ENCODE results near the gene BDH2. TPM values are rescaled to one million over a fixed set of nuclear protein-coding genes. Genes with fewer than 3 reads are reported as not detected.

The BDH2 gene
- total RNA-seq, 2 experiments from 2014 or later, result 26.3 to 28.2 TPM

DNA sequence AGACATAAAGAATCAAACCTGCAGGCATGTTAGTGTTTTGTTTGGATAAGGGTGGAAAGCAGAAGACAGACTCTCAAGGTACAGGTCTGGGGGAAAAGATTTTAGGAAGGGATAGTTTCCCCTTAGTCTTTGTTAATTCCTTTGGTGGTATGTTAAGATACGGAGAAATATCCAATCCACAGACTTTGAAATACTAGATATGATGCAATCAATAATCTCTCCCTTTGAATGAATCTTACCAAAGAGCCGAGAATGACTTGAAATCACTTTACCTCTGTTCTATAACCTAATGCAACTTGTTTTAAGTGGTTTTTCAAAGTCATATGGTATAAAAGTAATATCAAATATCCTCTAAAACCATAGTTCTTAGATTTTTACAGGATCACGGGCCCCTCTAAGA, 5.3 kb upstream of the BDH2 start:
- Histone ChIP-seq H3K4me3 (ENCODE audit: low read depth, low read length, poor library complexity, severe bottlenecking) (no peak overlapping the region), H3K9me3 (ENCODE audit: low read length) (no peaks in the 10 kb centered on the region), H2AFZ (ENCODE audit: low read length) (no peak overlapping the region), H3K79me2 (ENCODE audit: insufficient read depth, low read depth, low read length) (no peaks in the 10 kb centered on the region), H3K9me2 (ENCODE audit: insufficient read depth, low read length) (no peaks in the 10 kb centered on the region), H3K36me3 (ENCODE audit: insufficient read depth, low read length) (peaks cover 46% of the 10 kb centered on the region), H3K4me1 (ENCODE audit: insufficient read depth, low read length, poor library complexity, severe bottlenecking) (no peaks in the 10 kb centered on the region), H4K20me1 (ENCODE audit: insufficient read depth, low read length) (no peaks in the 10 kb centered on the region), H3K4me2 (ENCODE audit: low read length) (no peak overlapping the region), H3K27ac (ENCODE audit: low read depth, low read length, poor library complexity, severe bottlenecking) (no peak overlapping the region)
- TF ChIP-seq EZH2phosphoT487 (IDR thresholded peaks at IDR 0.05; ENCODE audit: borderline replicate concordance, low read depth, low read length), result no peak
- TF ChIP-seq, protein P1, sequence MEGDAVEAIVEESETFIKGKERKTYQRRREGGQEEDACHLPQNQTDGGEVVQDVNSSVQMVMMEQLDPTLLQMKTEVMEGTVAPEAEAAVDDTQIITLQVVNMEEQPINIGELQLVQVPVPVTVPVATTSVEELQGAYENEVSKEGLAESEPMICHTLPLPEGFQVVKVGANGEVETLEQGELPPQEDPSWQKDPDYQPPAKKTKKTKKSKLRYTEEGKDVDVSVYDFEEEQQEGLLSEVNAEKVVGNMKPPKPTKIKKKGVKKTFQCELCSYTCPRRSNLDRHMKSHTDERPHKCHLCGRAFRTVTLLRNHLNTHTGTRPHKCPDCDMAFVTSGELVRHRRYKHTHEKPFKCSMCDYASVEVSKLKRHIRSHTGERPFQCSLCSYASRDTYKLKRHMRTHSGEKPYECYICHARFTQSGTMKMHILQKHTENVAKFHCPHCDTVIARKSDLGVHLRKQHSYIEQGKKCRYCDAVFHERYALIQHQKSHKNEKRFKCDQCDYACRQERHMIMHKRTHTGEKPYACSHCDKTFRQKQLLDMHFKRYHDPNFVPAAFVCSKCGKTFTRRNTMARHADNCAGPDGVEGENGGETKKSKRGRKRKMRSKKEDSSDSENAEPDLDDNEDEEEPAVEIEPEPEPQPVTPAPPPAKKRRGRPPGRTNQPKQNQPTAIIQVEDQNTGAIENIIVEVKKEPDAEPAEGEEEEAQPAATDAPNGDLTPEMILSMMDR (conservative IDR thresholded peaks at IDR 0.05; ENCODE audit: low read length), result no peak
- intact Hi-C loops (cut with micrococcal nuclease; ENCODE audit: unreplicated experiment), result loop anchor here (10.0 kb wide), 1 partner anchor 680 kb away; no protein-coding TSS in a partner anchor
- ChIA-PET POLR2A (no interaction called here), CTCF (ENCODE audit: unreplicated experiment) (no interaction called here)
- no TSS peak for BruUV-seq (replicated peaks)
- DNase-seq (ENCODE audit: low spot score), result no peak

DNA sequence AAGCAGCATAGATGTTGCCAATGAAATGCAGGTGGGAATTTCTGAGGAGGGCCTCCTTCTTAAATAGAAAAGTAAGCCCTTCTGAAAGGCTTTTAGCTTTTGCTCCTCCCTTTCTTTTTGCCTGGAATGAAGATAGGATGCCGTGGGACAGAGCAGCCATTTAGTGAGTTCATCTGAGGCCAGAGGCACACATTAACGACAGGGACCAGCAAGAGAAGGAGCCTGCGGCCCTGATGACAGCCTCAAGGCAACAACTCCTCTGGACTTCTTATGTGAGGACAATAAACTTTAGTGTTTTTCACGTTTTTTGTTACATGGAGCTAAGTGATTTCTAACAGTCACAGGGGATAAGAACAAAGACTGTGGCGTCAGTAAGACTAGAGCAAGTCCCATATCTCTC, 1.1 kb upstream of the BDH2 start:
- peaks cover 8% of the 10 kb centered on the region for H3K4me1 ChIP-seq (ENCODE audit: insufficient read depth, low read length, poor library complexity, severe bottlenecking)
- no peak overlapping the region for H2AFZ ChIP-seq (ENCODE audit: low read length)
- no peak overlapping the region for H3K27ac ChIP-seq (ENCODE audit: low read depth, low read length, poor library complexity, severe bottlenecking)
- TF ChIP-seq EZH2phosphoT487 (IDR thresholded peaks at IDR 0.05; ENCODE audit: borderline replicate concordance, low read depth, low read length), result no peak
- TF ChIP-seq, protein P1 (conservative IDR thresholded peaks at IDR 0.05; ENCODE audit: low read length), result no peak
- no peak overlapping the region for H3K4me2 ChIP-seq (ENCODE audit: low read length)
- CTCF ChIA-PET (ENCODE audit: unreplicated experiment), result interaction anchor here (0.9 to 1.0 kb wide), 2 partner anchors 9 to 273 kb away, joined by 3 read pairs; no protein-coding TSS in a partner anchor
- intact Hi-C loops (cut with micrococcal nuclease; ENCODE audit: unreplicated experiment), result loop anchor here (10.0 kb wide), 1 partner anchor 684 kb away; no protein-coding TSS in a partner anchor
- no peaks in the 10 kb centered on the region for H3K9me3 ChIP-seq (ENCODE audit: low read length)
- no peak for DNase-seq (ENCODE audit: low spot score)
- POLR2A ChIA-PET, result interaction anchor here (0.5 to 0.6 kb wide), 2 partner anchors 453 to 959 kb away, joined by 3 read pairs; no protein-coding TSS in a partner anchor
- peaks cover 7% of the 10 kb centered on the region for H3K36me3 ChIP-seq (ENCODE audit: insufficient read depth, low read length)
- H3K4me3 ChIP-seq (ENCODE audit: low read depth, low read length, poor library complexity, severe bottlenecking), result no peak overlapping the region
- H3K79me2 ChIP-seq (ENCODE audit: insufficient read depth, low read depth, low read length), result no peaks in the 10 kb centered on the region
- H3K9me2 ChIP-seq (ENCODE audit: insufficient read depth, low read length), result no peaks in the 10 kb centered on the region
- BruUV-seq (replicated peaks), result no TSS peak
- no peaks in the 10 kb centered on the region for H4K20me1 ChIP-seq (ENCODE audit: insufficient read depth, low read length)

DNA sequence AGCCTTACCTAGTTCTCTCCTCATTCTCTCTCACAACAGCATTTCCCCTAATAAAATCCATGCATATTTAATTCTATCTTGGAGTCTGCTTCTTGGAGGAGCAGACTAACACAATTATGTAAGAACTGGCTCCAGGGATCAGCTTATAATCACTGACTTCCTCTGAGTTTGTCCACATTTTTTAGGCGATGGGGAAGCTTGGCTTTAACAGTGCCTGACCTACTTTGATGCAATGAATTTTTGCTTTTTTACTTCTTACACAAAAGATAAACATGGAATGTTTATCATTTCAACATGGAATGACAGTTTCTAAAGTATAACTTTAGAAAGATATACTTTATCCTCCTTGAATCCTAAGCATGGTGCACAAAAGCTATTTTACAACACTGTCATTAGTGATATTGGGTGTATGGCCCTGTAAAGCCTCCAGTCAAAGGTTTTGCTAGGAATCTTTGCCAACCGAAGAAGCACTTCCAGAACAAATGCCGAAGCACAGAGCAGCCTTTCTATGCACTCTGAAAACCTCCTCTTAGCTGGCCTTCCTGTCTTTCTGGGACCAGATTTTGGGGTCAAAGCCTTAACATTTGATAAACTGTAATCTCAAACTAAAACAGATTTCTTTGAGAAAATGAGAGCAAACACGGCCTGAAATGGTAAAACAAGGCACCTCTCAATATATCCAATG, 736 bp downstream of the BDH2 start:
- intact Hi-C loops (cut with micrococcal nuclease; ENCODE audit: unreplicated experiment), result loop anchor here (5.0 kb wide), 3 partner anchors 272 to 752 kb away; partner anchors contain the start of genes NFKB1, SLC39A8 and UBE2D3
- ChIA-PET POLR2A (interaction anchor here (1.1 to 1.9 kb wide), 5 partner anchors 10 to 22 kb away, joined by 3 to 6 read pairs (median 4); partner anchors contain the start of gene SLC9B2), CTCF (ENCODE audit: unreplicated experiment) (no interaction called here)
- H4K20me1 ChIP-seq (ENCODE audit: insufficient read depth, low read length), result no peaks in the 10 kb centered on the region
- H3K79me2 ChIP-seq (ENCODE audit: insufficient read depth, low read depth, low read length), result no peaks in the 10 kb centered on the region
- H3K9me2 ChIP-seq (ENCODE audit: insufficient read depth, low read length), result no peaks in the 10 kb centered on the region
- H3K9me3 ChIP-seq (ENCODE audit: low read length), result no peaks in the 10 kb centered on the region
- peak overlapping the region; percentile 69 for H3K4me3 ChIP-seq (ENCODE audit: low read depth, low read length, poor library complexity, severe bottlenecking)
- TF ChIP-seq EZH2phosphoT487 (IDR thresholded peaks at IDR 0.05; ENCODE audit: borderline replicate concordance, low read depth, low read length), result no peak
- TF ChIP-seq, protein P1 (conservative IDR thresholded peaks at IDR 0.05; ENCODE audit: low read length), result no peak
- H3K36me3 ChIP-seq (ENCODE audit: insufficient read depth, low read length), result no peaks in the 10 kb centered on the region
- peak overlapping the region; percentile 95 for H2AFZ ChIP-seq (ENCODE audit: low read length)
- DNase-seq (ENCODE audit: low spot score), result no peak
- BruUV-seq (replicated peaks), result no TSS peak
- peaks cover 8% of the 10 kb centered on the region for H3K4me1 ChIP-seq (ENCODE audit: insufficient read depth, low read length, poor library complexity, severe bottlenecking)
- H3K27ac ChIP-seq (ENCODE audit: low read depth, low read length, poor library complexity, severe bottlenecking), result no peak overlapping the region
- peak overlapping the region; percentile 88 for H3K4me2 ChIP-seq (ENCODE audit: low read length)
